ENCODE measurements around the gene C13orf46.

- TF ChIP-seq TP53 (CRISPR knock-in tag; IDR thresholded peaks at IDR 0.05), result no peak
- TF ChIP-seq CTCF (IDR thresholded peaks at IDR 0.05), result no peak
- TF ChIP-seq POLR2A (IDR thresholded peaks at IDR 0.05; ENCODE audit: low read length), result no peak
- TF ChIP-seq PBX3 (IDR thresholded peaks at IDR 0.05), result no peak
- TF ChIP-seq FOSB (CRISPR knock-in tag; IDR thresholded peaks at IDR 0.05), result no peak
- no peak for TF ChIP-seq CHD4 (IDR thresholded peaks at IDR 0.05; ENCODE audit: borderline replicate concordance)
- no peak for TF ChIP-seq ZFP36 (IDR thresholded peaks at IDR 0.05; ENCODE audit: borderline replicate concordance, partially characterized antibody)
- TF ChIP-seq RAD21 (conservative IDR thresholded peaks at IDR 0.05 in 1 of 2, IDR thresholded peaks at IDR 0.05 in 1 of 2), result no peak
- no peak for TF ChIP-seq EP300 (IDR thresholded peaks at IDR 0.05)
- no peak for TF ChIP-seq PHF8 (IDR thresholded peaks at IDR 0.05; ENCODE audit: borderline replicate concordance, low read depth)
- no peak for TF ChIP-seq MAX (IDR thresholded peaks at IDR 0.05)
- TF ChIP-seq HMGXB4 (CRISPR knock-in tag; IDR thresholded peaks at IDR 0.05; ENCODE audit: borderline replicate concordance), result no peak
Measured at GRCh38 chr13:113996912-113997745, 23.3 kb upstream of the C13orf46 start.
